PFSK-1 (cell line): ENCODE measurements around the gene EXOC1.

Source experiments
- FOXP2 ChIP-seq: optimal IDR thresholded peaks from 2 replicates; pipeline ENCODE3; 2011; ENCODE audit warnings: borderline replicate concordance, control low read depth, inconsistent platforms; ENCODE audit not compliant: insufficient read depth; ENCODE audit errors: extremely low read length, extremely low read depth
- POLR2AphosphoS5 ChIP-seq: IDR thresholded peaks from 2 replicates; pipeline ENCODE4 v1.6.1; 2012; ENCODE audit warnings: low read depth, mild to moderate bottlenecking, control low read depth, low read length, moderate library complexity
- REST ChIP-seq, 2 experiments: IDR thresholded peaks; 2 replicates each; pipeline versions ENCODE4 v1.6.1 to v1.8.0; 2011 to 2012; ENCODE audit warnings: low read depth in 2 of 2, low read length in 2 of 2, control low read depth in 1 of 2, inconsistent platforms in 1 of 2, mild to moderate bottlenecking in 1 of 2, moderate library complexity in 1 of 2; ENCODE audit not compliant: insufficient read depth in 1 of 2
- SIN3A ChIP-seq: IDR thresholded peaks from 2 replicates; pipeline ENCODE4 v1.6.1; 2012; ENCODE audit warnings: mild to moderate bottlenecking, low read length, moderate library complexity, borderline replicate concordance; ENCODE audit not compliant: insufficient read depth
- TAF1 ChIP-seq: IDR thresholded peaks from 2 replicates; pipeline ENCODE4 v1.6.1; 2012; ENCODE audit warnings: low read length, control low read depth, borderline replicate concordance; ENCODE audit not compliant: insufficient read depth

The EXOC1 gene

GRCh38 chr4:55927803-55928437, 74.5 kb downstream of the EXOC1 start:
- no peak for TF ChIP-seq TAF1
- TF ChIP-seq REST (IDR thresholded peaks at IDR 0.05; ENCODE audit: insufficient read depth in 1 of 2, low read depth in 2 of 2, low read length in 2 of 2): no peak
- no peak for TF ChIP-seq SIN3A
- no peak for TF ChIP-seq POLR2AphosphoS5
- TF ChIP-seq FOXP2: no peak

GRCh38 chr4:55928846-55929245, 75.4 kb downstream of the EXOC1 start:
- TF ChIP-seq FOXP2 (no peak), TAF1 (no peak), POLR2AphosphoS5 (no peak), SIN3A (no peak), REST (IDR thresholded peaks at IDR 0.05; ENCODE audit: insufficient read depth in 1 of 2, low read depth in 2 of 2, low read length in 2 of 2) (no peak)

GRCh38 chr4:55931043-55931442, 77.6 kb downstream of the EXOC1 start:
- no peak for TF ChIP-seq FOXP2
- no peak for TF ChIP-seq SIN3A

- TF ChIP-seq REST (IDR thresholded peaks at IDR 0.05; ENCODE audit: insufficient read depth in 1 of 2, low read depth in 2 of 2, low read length in 2 of 2) (no peak), SIN3A (no peak), TAF1 (no peak), FOXP2 (no peak), POLR2AphosphoS5 (no peak)
Observed at GRCh38 chr4:55931833-55932232, 78.4 kb downstream of the EXOC1 start.

- no peak for TF ChIP-seq TAF1
- no peak for TF ChIP-seq FOXP2
- TF ChIP-seq REST (IDR thresholded peaks at IDR 0.05; ENCODE audit: insufficient read depth in 1 of 2, low read depth in 2 of 2, low read length in 2 of 2): no peak
- TF ChIP-seq POLR2AphosphoS5: no peak
- TF ChIP-seq SIN3A: no peak
Observed at GRCh38 chr4:55932511-55932910, 79.1 kb downstream of the EXOC1 start.

GRCh38 chr4:55933611-55934010, 80.2 kb downstream of the EXOC1 start:
- TF ChIP-seq REST (IDR thresholded peaks at IDR 0.05; ENCODE audit: insufficient read depth in 1 of 2, low read depth in 2 of 2, low read length in 2 of 2): no peak
